Measurements from ENCODE around the gene CRYGN.

CRYGN gene

GRCh38 chr7:151391358-151391730 is 48.6 kb downstream of the CRYGN start:
- DNase-seq (ENCODE audit: low read depth in 2 of 2) = no peak

DNA sequence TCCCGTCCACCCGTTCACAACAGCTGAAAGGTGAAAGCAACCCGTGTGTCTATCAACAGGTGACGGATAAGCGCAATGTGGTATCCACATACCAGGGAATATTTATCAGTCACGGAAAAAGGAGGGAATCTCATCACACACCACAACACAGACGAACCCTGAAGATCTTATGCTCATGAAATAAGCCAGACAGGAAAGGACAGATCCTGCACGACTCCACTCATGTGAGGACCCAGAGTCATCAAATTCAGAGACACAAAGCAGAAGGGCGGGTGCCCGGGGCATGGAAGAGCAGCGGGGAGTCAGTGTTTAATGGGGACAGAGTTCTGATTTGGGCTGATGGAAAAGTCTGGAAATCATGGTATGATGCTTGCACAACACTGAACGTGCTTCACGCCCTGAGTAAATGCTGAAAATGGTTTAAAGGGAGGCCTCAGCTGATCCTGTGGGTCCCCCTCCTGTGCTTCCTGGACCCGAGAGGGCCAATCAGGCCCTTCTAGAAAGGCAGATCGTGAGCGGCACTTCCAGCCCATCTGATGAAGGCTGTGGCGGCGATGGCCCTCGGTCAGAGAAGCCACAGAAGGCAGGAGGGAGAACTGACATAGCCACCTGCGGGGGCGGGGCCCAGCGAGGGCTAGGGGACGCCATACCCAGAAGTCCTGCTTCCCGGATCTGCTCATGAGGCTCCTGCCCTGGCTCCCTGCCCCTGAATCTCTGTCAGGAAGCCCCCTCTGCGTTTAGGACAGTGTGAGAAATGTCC is 49.2 kb downstream of the CRYGN start:
- no peak for DNase-seq (ENCODE audit: low read depth in 2 of 2)

GRCh38 chr7:151389768-151390597 is 50.0 kb downstream of the CRYGN start:
- DNase-seq (ENCODE audit: low read depth in 2 of 2) = no peak

DNA sequence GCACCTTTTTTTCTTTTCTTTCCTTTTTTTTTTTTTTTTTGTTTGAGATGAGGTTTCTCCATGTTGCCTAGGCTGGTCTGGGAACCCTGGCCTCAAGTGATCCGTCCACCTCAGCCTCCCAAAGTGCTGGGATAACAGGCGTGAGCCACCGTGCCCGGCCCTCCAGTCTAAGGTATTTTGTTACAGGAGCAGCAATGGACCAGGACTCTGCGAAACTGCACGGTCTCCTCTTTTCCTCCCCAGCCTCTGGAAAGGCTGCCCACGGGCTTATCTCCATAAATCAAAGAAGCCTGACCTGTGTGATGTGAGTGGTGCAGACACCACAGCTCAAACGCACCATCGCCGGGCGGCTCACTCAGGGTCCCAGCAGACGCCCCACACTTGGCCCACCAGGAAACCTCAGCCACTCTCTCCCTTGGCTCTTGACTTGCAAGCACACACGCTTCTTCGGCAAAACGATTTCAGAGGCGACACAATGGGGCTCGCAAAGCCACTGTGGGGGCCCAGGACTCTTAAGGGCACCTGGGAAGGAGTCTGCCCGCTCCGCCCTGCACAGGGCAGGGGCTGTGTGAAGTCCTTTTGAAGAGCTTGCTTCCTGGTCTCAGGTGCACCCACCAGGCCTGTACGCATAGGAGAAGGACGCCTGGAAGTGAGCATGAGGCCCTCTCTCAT is 50.7 kb downstream of the CRYGN start:
- DNase-seq (ENCODE audit: low read depth in 2 of 2) = no peak

GRCh38 chr7:151388430-151388829 is 51.5 kb downstream of the CRYGN start:
- no peak for DNase-seq (ENCODE audit: low read depth in 2 of 2)

DNA sequence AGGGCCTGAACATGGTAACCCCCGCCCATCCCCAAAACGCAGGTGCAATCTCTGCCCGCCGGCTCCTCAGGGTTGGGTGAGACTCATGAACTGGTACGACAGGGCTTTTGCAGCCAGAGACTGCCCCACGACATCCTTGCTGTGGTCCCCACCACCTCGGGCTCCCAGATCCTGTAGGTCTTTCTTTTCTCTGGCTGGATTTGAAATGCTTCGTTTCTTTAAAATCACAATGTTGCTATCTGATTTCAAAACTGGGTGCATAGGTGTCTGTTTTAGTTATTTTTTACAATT is 52.0 kb downstream of the CRYGN start:
- DNase-seq (ENCODE audit: low read depth in 2 of 2) = no peak

DNA sequence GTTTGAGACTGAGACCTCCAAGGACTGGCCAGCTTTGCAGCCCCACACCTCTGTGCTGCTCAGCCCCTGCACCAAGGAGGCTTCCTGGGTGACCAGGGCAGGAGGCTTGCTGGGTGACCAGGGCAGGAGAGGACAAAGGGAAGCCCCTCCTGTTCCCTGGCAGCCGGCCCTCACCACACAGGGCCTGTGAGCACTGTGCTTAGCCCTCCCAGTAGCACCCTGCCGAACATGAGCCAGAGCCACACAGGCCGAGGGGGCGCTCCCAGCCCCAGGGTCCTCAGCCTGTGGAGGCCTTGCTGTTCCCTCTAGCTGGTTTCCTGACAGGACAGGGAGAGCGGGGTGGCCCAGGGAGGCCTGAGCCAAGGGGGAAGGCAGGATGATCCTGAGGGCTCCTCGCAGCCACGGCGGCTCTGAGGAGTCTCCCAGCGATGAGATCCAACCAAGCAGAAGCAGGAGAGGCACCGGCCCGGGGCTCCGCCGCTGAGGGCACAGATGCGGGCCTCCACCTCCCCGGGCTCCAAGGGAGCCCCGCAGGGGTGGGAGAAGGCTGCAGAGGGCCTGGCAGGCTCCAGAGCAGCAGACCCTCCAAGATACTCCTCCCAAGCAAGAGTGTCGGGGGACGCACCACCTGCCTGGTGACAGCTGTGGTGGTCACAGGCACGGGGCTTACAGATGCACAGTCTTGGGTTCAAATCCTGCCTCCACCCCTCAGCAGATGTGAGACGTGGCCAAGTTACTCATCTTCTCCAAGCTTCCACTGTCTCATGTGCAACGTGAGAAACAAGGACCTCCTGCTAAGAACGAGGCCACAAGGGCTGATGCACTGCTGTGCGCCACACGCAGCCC is 52.6 kb downstream of the CRYGN start:
- DNase-seq (ENCODE audit: low read depth in 2 of 2) = no peak

GRCh38 chr7:151386301-151387160 is 53.4 kb downstream of the CRYGN start:
- no peak for DNase-seq (ENCODE audit: low read depth in 2 of 2)

DNA sequence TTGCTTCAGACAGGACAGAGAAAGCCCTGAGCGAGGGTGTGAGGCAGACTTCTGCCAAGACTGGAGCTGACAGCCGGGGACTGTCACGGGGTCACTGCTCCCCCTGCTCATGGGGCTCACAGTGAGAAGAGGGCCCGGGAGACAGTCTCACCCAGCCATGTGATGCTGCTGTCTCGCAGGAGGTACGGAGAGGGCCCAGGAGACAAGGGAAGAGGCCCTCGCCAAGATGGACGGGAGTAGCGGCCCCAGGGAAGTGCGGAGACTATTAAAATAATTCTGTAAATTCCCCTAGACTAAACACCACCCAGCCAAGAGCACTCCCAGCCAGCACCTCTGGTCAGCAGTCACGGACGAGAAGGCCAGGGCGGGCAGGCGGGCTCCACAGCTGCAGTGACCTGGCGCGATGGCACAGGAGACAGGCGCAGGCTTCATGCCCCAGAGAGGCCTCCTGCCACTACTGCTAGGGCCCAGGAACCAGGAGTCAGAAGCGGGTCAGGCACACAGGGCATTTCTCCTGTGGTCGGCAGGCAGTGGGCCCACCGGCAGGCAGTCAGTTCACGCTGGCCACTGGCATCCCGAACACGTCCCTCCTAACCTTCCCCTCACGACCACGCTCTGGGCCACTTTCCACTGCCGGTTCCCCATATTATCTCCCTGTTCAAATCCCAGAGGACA is 54.2 kb downstream of the CRYGN start:
- DNase-seq (ENCODE audit: low read depth in 2 of 2) = no peak

GRCh38 chr7:151384776-151385625 is 54.9 kb downstream of the CRYGN start:
- no peak for DNase-seq (ENCODE audit: low read depth in 2 of 2)

DNA sequence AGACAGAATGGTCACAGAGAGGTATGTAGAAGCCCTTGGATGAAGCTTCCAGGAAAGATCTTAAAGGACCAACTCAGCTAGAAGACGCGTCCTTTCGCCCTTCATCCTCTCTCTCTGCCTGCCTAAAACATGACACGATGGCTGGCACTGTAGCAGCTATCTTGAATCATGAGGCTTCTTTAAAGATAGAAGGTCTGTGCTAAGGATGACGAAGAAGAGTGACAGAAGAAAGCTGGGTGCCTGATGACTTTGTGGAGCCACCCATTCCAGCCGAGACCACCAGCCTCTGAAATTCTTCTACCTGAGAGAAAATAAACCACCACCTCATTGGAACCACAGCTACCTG is 55.6 kb downstream of the CRYGN start:
- DNase-seq (ENCODE audit: low read depth in 2 of 2) = no peak

DNA sequence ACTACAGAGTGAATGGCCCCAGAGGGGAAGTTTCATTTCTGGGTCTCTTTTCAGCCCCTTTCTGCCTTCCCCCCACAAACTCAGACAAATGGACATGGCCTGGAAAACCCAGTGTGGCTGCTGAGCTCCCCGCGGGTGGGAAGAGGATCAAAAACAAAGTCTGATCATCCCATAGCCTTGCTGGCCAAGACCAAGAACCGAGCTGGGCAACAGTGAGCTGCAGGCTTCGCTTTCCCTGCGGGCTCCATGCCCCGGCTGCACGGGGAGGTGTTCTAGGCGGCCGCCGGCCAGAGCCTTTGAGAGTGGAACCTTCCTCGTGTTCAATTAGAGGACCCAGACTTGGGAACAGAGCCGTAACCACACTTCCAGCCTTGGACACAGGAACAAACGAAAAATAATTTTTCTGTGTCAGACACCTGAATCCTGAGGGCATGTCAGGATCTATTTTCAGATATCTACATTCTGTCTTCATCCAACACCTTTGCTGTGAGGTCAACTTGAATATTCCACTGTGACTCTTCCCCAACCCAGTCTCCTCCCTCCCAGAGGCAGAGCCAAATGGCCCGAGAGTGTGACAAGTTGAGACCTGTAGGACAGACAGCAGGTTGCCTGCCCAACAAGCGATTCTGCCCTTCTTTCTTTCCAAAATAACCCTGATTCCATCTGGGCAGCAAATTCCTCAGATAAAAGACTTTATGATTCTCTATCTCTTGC is 56.1 kb downstream of the CRYGN start:
- no peak for DNase-seq (ENCODE audit: low read depth in 2 of 2)

DNA sequence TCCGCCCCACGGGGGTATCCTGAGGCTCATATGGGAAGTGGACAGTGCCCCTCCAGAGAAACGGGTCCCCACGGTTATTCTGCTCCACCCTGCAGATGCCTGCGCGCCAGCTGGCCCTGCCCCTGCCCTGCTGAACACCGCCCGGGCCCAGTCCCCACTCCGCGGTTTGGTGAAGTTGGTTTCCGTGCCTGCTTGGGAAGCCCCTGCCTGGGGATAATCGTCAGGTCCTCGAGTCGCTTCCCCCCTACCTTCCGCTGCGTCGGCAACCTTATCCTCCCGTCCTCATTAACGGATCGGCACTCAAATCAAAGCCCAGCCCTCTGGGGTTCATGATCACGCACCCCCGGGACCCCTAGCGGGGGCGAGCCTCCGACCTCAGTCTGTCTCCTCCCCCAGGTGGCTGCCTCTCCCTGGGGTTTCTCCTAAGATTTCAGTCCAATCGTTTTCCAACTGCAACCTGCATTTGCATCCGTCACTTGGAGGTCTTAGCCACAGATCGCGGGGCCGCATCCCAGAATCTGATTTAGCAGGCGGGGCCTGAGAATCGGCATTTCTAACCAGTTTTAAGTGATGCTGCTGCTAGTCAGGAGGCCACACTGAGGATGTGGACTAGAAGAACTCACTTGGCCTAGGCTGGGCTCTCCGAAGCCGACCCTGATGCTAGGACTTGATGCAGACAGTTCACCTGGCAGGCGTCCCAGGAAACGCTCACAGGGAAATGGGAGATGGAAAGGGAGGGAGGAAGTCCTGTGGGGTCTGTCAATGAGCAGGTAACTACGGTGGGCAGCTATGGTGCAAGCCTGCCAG is 57.7 kb downstream of the CRYGN start:
- peak in 1 of 2 donors; percentile 8 for DNase-seq (ENCODE audit: low read depth in 2 of 2)

DNA sequence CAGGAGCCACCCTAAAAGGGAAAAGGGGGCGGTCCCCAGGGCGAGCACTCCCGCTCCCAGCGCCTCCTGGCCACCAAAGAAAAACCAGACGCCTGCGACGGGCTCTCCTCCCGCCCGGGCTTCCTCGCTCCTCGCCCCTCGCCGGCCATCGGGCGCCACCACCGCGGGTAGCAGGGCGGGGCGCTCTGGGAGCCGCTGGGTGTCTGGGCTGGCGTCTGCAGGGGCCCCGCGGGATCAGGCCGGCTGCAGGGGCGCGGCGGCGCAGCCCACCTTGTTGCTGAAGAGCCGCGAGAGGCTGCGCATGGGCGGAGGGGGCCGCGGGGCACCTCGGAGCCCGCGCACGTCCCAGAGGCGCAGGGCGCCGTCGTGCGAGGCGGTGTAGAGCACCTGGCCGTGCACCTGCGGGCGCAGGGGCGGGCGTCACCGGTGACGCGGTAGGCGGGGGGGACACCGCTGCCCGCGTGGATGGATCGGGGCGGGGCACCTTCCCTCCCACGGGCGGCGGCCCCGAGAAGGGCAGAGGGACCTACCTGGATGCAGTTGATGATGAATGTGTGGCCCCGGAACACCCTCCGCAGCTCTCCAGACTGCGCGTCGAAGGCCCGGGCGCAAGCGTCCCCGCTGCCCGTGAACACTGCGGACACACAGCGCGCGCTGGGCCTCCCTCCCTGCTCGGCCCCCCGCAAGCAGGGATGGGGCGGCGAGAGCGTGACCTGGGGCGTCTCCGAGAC is 58.4 kb downstream of the CRYGN start:
- DNase-seq (ENCODE audit: low read depth in 2 of 2) = no peak

- no peak for DNase-seq (ENCODE audit: low read depth in 2 of 2)
These were observed 58.9 kb downstream of the CRYGN start for GRCh38 chr7:151381098-151381347.

DNA sequence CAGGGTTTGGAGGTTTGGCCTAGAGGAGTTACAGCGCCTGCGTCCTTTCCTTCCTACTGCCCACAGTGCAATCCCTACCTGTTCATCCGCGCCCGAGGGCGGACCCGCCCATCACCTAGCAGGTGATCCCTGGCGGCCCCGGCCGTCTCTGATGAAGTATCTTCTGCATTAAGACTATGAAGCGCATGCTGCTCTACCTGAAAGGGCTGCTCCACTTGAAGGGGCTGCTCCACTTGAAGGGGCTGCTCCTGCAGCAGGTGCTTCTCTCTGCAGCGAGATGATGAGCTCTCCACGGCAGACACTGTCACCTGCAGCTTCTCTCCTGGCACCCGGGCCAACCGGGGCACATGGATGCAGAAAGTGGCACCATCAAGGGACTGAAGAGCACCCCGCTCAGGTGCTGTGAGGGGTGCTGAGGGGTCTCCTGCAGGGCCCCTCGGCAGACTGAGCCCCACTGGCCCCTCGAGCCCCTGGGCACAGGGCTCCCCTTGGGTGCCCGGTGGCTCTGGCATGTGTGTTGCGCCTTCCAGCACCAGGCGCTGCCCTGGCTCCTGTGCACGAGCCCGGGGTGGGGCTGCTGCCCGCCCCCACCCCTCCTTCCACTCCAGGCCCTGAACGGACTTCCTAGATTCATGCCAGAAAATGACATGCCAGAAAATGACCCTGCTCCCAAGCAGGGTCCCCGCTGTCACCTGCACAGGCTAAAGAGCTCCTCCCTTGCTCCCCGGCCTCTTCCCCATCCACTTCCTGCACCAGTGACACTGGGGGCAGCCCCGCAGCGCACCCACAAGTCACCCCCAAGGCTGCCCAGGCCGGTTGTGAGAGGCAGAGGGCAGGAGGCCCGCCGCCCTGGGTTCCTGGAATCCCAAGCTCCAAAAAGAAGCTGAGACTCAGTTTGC is 59.5 kb downstream of the CRYGN start:
- no peak for DNase-seq (ENCODE audit: low read depth in 2 of 2)
